Stimulated activated CD4-positive, alpha-beta T cell treated with anti-CD3 and anti-CD28 coated beads, Interleukin-4, amount 100 ng/mL, for 24 hours (primary cell): Measurements from ENCODE around the gene KAZN.

Experiments used
- DNase-seq: peaks from one replicate; pipeline ENCODE4 v3.0.0-alpha.2; 2020

Gene KAZN

GRCh38 chr1:14996133-14997050 is 397.9 kb downstream of the KAZN start:
- DNase-seq = no peak

DNA sequence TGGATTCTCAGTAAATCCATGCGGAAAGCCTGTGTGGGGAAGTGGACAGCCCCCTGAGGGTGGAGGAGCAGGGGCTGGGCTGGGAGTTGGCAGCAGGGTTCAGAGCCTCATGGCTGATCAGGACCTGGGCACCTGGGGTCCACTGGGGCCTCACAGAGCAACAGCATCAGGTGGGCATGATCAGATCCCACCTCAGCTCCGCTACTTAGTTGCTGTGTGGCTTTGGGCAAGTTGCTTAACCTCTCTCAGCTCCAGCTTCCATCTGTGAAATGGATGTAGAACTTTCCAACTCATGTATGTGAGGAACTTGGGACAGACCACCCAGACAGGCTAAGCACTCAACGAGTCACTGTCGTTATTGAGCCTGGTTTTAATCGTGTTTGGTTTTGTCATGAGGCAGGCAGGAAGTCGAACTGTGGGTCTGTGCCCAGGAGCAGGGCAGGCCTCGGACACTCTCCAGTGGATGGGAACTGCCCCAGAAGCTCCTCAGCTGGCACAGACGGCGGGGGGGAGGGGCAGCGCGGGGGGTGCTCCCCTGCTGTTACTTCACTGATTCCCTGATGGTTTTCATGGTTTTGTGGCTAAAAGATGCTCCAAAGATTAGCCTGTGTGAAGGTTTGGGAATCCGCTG is 399.3 kb downstream of the KAZN start:
- DNase-seq = no peak

GRCh38 chr1:14999441-14999840 is 401.0 kb downstream of the KAZN start:
- DNase-seq = no peak

DNA sequence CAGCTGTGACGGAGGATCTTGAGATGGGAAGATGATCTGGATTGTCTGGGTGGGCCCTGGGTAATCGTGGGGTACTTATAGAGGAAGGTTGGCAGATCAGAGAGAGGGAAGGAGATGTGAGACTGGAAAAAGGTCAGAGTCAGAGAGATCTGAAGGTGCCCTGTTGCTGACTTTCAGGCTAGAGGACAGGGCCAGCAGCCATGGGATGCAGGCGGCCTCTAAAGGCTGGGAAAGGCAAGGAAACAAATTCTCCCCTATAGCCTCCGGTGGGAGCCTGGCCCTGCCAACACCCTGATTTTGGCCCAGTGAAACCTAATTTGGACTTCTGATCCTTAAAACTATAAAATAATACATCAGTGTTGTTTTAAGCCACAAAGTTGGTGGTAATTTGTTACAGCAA is 401.5 kb downstream of the KAZN start:
- no peak for DNase-seq

DNA sequence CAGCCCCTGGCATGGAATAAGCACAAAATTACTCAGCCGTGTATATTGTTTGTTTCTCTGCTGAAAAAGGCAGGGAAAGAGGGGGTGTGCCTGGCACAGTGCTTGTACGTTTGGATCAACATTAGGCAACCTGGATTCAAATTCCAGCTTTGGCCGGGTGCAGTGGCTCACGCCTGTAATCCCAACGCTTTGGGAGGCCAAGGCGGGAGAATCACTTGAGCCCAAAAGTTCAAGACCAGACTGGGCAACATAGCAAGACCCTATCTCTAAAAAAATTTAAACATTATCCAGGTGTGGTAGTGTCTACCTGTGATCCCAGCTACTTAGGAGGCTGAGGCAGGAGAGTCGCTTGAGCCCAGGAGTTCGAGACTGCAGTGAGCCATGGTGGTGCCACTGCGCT is 402.2 kb downstream of the KAZN start:
- no peak for DNase-seq

GRCh38 chr1:15001317-15001915 is 402.9 kb downstream of the KAZN start:
- DNase-seq = no peak

DNA sequence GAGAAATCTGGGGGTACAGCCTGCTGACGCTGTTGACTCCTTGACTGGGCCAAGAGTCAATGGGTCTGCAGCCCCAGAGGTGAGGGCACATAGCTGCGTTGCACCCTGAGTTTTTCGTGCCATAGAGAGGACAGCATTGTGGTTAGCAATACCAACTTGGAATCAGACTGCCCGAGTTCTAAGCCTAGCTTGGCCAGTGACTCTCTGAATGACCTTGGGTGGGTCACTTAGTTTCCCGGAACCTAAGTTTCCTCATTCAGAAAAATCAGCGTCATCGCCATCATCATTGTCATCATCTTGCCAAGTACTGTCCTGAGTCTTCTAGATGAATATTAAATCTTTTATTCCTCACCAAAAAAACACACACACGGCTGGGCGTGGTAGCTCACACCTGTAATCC is 403.8 kb downstream of the KAZN start:
- no peak for DNase-seq

- DNase-seq = no peak
Observed at GRCh38 chr1:15004396-15004795, 405.9 kb downstream of the KAZN start.

DNA sequence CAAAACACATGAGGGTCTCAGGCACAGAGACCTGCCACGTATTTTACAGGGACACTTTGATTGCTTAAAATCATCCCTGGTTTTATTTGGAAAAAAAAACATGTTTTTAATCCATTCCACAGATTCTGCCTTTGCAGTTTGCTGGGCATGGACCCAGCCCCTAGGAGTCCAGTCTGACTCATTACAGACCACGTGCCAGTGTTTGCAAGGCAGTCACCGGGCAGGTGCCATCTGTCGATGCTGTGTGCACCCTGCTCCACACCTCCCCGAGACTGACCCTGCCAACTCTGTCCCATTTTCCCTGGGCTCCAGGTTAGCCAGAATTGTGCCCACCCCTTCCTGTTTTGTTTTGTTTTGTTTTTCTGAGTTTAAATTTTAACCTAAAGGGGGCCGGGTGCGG is 406.6 kb downstream of the KAZN start:
- no peak for DNase-seq

- no peak for DNase-seq
Observed at GRCh38 chr1:15007368-15007767, 408.9 kb downstream of the KAZN start.

GRCh38 chr1:15007842-15008241 is 409.4 kb downstream of the KAZN start:
- no peak for DNase-seq

GRCh38 chr1:15008783-15009729 is 410.6 kb downstream of the KAZN start:
- DNase-seq = no peak

DNA sequence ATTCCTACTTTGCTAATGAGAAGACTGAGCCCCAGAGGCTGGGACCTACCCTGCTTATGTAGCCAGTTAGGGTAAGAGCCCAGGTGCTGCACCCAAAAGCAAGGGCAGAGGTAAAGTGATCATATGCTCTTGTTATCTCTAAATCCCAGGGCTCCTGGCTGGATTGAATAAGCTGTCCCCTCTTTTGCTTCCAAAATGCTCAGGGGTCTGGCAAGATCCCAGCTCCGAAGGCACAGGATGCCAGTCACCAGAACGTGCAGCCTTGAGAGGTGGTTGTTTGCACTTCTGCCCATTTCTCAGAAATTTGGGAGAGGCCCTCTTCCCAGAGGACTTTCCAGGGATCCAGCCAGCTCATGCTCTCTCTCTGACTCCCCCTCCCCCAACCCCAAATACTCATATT is 412.7 kb downstream of the KAZN start:
- no peak for DNase-seq

GRCh38 chr1:15011661-15012060 is 413.2 kb downstream of the KAZN start:
- DNase-seq = no peak

GRCh38 chr1:15012822-15013221 is 414.3 kb downstream of the KAZN start:
- DNase-seq = no peak

DNA sequence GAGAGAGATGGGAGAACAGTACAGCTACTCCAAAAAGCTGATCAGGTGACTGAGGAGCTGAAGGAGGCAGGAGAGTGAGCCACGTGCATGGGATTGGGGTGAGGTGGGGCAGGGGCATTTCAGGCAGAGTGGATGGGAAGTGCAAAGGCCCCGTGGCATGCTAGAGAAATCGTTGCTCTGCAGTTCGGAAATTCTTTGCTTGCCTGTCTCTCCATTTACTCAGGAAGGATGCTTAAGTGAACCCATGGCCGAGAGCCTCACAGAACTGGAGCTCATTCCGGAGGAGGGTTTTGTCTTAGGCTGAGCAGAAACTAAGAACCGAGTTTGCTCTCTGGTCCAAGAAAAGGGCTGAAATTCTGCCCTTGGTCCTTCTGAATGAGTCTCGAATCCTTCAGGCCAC is 415.3 kb downstream of the KAZN start:
- DNase-seq = no peak

GRCh38 chr1:15014516-15014915 is 416.0 kb downstream of the KAZN start:
- DNase-seq = no peak

GRCh38 chr1:15016001-15016400 is 417.5 kb downstream of the KAZN start:
- DNase-seq = no peak

DNA sequence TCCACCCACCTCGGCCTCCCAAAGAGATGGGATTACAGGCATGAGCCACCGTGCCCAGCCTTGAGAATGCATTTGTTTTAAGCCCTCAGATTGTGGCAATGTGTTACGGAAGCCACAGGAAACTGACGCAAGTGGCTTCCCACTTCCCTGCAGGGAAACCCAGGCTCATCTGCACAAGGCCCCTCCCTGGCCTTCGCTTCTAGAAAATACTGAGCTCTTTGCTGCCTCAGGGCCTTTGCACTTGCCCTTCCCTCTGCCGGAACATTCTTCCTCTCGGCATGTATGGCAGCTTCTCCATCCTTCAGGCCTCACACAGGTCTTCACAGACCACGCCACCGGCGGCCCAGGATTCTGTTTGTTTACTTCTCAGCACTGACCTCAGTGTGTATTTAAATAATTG is 418.0 kb downstream of the KAZN start:
- DNase-seq = no peak

- no peak for DNase-seq
Observed at GRCh38 chr1:15017120-15017519, 418.6 kb downstream of the KAZN start.

GRCh38 chr1:15018767-15019166 is 420.3 kb downstream of the KAZN start:
- no peak for DNase-seq

- DNase-seq = no peak
Observed at GRCh38 chr1:15020943-15021745, 422.7 kb downstream of the KAZN start.
